ENCODE data around the gene KHK. TPM values are rescaled to one million over a fixed set of nuclear protein-coding genes. Genes with fewer than 3 reads are reported as not detected.
A peak's percentile ranks its signal among the peaks of the same experiment; 100 is the strongest.
"Not testable (repeated sequence)": the region's sequence is repeated elsewhere in the genome, so short reads cannot be mapped to it uniquely, and the experiment has no call there.

KHK gene
- total RNA-seq, 1 experiment from 2014 or later = 1.5 TPM

DNA sequence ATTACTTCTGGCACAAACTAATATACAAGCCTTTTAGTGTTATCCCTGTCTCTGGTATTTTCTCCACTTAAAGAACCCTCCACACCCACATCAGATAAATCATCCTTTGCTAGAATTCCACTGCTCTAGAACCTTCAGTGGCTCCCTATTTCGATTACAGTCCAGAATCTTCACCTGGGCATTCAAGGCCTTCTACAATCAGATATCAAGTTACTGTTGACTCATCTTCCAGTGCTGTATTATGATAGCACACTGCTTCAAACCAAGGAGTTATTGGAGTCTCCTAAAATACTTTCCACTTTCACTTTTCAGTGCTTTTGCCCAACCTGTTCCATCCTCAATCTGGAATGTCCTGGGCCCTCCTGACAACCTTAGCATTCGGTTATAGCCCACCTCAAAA is 28.9 kb downstream of the KHK start:
- CTCF ChIA-PET = no interaction called here
- DNase-seq (ENCODE audit: low read depth, low spot score) (no peak), ATAC-seq (no peak)
- H3K4me1 ChIP-seq (ENCODE audit: control insufficient read depth, insufficient read depth, low read length) = peaks cover 4% of the 10 kb centered on the region
- POLR2A ChIA-PET = no interaction called here
- in situ Hi-C loops (cut with HindIII; ENCODE audit: low pct_unique_long_range_greater_than_20kb, low sequenced_read_pairs) (no loop called here), intact Hi-C loops (cut with micrococcal nuclease; ENCODE audit: unreplicated experiment) (no loop called here)
- H3K27ac ChIP-seq (ENCODE audit: low read length) = no peak overlapping the region
- no peaks in the 10 kb centered on the region for H3K36me3 ChIP-seq (ENCODE audit: control insufficient read depth, insufficient read depth, low read length)
- BruUV-seq (replicated peaks) = no TSS peak
- H3K4me3 ChIP-seq (ENCODE audit: low read depth in 2 of 2, low read length in 2 of 2) = no peak overlapping the region
- TF ChIP-seq TCF7L2 (IDR thresholded peaks at IDR 0.05; ENCODE audit: low read depth, low read length) (no peak), POLR2AphosphoS5 (IDR thresholded peaks at IDR 0.05; ENCODE audit: low read depth, low read length) (no peak), SIN3A (IDR thresholded peaks at IDR 0.05; ENCODE audit: borderline replicate concordance, insufficient read depth, low read depth, low read length) (no peak)
- TF ChIP-seq, protein P1, sequence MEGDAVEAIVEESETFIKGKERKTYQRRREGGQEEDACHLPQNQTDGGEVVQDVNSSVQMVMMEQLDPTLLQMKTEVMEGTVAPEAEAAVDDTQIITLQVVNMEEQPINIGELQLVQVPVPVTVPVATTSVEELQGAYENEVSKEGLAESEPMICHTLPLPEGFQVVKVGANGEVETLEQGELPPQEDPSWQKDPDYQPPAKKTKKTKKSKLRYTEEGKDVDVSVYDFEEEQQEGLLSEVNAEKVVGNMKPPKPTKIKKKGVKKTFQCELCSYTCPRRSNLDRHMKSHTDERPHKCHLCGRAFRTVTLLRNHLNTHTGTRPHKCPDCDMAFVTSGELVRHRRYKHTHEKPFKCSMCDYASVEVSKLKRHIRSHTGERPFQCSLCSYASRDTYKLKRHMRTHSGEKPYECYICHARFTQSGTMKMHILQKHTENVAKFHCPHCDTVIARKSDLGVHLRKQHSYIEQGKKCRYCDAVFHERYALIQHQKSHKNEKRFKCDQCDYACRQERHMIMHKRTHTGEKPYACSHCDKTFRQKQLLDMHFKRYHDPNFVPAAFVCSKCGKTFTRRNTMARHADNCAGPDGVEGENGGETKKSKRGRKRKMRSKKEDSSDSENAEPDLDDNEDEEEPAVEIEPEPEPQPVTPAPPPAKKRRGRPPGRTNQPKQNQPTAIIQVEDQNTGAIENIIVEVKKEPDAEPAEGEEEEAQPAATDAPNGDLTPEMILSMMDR (IDR thresholded peaks at IDR 0.05) = no peak
- TF ChIP-seq, protein P2, sequence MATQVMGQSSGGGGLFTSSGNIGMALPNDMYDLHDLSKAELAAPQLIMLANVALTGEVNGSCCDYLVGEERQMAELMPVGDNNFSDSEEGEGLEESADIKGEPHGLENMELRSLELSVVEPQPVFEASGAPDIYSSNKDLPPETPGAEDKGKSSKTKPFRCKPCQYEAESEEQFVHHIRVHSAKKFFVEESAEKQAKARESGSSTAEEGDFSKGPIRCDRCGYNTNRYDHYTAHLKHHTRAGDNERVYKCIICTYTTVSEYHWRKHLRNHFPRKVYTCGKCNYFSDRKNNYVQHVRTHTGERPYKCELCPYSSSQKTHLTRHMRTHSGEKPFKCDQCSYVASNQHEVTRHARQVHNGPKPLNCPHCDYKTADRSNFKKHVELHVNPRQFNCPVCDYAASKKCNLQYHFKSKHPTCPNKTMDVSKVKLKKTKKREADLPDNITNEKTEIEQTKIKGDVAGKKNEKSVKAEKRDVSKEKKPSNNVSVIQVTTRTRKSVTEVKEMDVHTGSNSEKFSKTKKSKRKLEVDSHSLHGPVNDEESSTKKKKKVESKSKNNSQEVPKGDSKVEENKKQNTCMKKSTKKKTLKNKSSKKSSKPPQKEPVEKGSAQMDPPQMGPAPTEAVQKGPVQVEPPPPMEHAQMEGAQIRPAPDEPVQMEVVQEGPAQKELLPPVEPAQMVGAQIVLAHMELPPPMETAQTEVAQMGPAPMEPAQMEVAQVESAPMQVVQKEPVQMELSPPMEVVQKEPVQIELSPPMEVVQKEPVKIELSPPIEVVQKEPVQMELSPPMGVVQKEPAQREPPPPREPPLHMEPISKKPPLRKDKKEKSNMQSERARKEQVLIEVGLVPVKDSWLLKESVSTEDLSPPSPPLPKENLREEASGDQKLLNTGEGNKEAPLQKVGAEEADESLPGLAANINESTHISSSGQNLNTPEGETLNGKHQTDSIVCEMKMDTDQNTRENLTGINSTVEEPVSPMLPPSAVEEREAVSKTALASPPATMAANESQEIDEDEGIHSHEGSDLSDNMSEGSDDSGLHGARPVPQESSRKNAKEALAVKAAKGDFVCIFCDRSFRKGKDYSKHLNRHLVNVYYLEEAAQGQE (IDR thresholded peaks at IDR 0.05; ENCODE audit: insufficient read depth in 1 of 2, low read depth in 2 of 2, low read length in 1 of 2) = no peak
- no peaks in the 10 kb centered on the region for H3K9me3 ChIP-seq (ENCODE audit: control insufficient read depth, insufficient read depth, low read depth, low read length)
- no peaks in the 10 kb centered on the region for H3K27me3 ChIP-seq (ENCODE audit: control insufficient read depth, insufficient read depth, low read length)

DNA sequence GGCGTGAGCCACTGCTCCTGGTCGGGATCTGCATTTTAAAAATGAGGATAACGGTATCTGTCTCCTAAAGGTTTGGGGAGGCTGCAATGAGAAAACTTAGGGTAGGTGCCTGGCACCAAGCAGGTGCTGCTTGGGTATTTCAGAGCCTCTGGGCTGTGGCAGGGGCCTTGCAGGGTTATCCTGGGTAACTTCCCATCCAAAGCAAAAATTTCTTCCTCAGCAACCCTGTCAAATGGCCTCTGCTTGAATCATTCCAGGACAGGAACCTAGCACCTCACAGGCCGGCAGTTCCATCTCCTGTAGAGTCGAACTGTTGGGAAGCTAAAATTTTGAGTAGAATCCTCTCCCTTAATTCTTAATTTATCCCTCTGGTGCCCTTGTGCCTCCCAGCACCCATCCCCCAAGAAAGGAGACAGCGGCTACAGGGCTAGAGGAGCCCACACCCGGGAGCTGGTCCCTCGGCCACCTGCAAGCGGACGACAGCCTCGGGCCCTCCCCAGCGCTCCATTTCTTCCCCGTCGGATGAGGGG is 31.5 kb downstream of the KHK start:
- no peaks in the 10 kb centered on the region for H3K9me3 ChIP-seq (ENCODE audit: control insufficient read depth, insufficient read depth, low read depth, low read length)
- no peaks in the 10 kb centered on the region; the same call in 1 of the 2 replicates for H3K27me3 ChIP-seq (ENCODE audit: control insufficient read depth, insufficient read depth, low read length)
- no peaks in the 10 kb centered on the region for H3K36me3 ChIP-seq (ENCODE audit: control insufficient read depth, insufficient read depth, low read length)
- intact Hi-C loops (cut with micrococcal nuclease; ENCODE audit: unreplicated experiment) (no loop called here), in situ Hi-C loops (cut with HindIII; ENCODE audit: low pct_unique_long_range_greater_than_20kb, low sequenced_read_pairs) (no loop called here)
- DNase-seq (ENCODE audit: low read depth, low spot score) (no peak), ATAC-seq (peak; percentile 31)
- POLR2A ChIA-PET = interaction anchor here (0.6 kb wide), 1 partner anchor 94 kb away, joined by 4 read pairs; the partner anchor contains the start of gene SLC5A6
- peak overlapping the region; percentile 54 to 64 for H3K4me3 ChIP-seq (ENCODE audit: low read depth in 2 of 2, low read length in 2 of 2)
- CTCF ChIA-PET = interaction anchor here (0.6 kb wide), 1 partner anchor 36 kb away, joined by 4 read pairs; no protein-coding TSS in a partner anchor
- peaks cover 4% of the 10 kb centered on the region for H3K4me1 ChIP-seq (ENCODE audit: control insufficient read depth, insufficient read depth, low read length)
- no peak for TF ChIP-seq SIN3A (IDR thresholded peaks at IDR 0.05; ENCODE audit: borderline replicate concordance, insufficient read depth, low read depth, low read length)
- BruUV-seq (replicated peaks) = no TSS peak
- H3K27ac ChIP-seq (ENCODE audit: low read length) = no peak overlapping the region

DNA sequence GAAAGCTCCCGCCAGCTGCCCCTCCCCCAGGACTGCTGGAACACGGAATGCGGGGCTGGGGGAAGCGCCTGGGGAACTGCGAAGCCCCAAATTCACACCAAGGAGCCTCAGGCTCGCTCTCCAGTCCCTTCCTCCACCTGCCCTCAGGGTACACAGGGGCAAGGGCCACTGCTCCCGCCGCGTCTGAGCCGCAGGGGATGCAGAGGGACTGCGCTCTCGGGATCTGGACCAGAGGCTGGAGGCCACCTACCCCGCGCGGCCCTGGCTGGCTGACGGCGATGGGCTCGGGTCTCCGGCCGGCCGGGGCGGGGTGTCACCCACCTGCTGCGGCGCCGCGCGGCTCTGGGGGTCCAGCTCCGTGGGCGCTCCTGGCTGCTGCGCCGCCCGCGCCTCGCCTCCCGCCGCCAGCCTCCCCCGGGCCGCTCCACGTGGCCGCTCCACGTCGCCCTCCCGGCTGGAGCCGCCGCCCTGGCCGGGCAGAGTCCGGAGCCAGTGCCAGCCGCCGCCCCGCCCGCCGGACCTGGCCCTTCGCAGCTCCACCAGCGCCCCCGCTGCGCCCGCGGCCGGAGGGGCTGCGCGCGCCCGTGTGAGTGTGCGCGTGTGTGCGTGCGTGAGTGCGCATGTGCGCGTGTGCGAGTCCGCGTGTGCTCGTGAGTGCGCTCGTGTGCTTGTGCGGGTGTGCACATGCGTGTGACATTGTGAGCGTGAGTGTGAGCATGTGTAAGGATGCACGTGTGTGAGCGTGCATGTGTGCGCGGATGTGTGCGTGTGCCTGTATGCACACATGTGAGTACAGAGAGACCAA is 32.2 kb downstream of the KHK start, which contains the start of gene CGREF1:
TSS of gene CGREF1 (minus strand) at position 604 of the 805 bp plus-strand sequence. CDS start 14,762 bp downstream, outside the sequence.
- intact Hi-C loops (cut with micrococcal nuclease; ENCODE audit: unreplicated experiment) (no loop called here), in situ Hi-C loops (cut with HindIII; ENCODE audit: low pct_unique_long_range_greater_than_20kb, low sequenced_read_pairs) (no loop called here)
- ATAC-seq (peak; percentile 64), DNase-seq (ENCODE audit: low read depth, low spot score) (no peak)
- H3K27me3 ChIP-seq (ENCODE audit: control insufficient read depth, insufficient read depth, low read length) = no peaks in the 10 kb centered on the region; the same call in 1 of the 2 replicates
- ChIA-PET CTCF (no interaction called here), POLR2A (no interaction called here)
- BruUV-seq (replicated peaks) = no TSS peak
- H3K27ac ChIP-seq (ENCODE audit: low read length) = no peak within 1 kb of the TSS
- TF ChIP-seq POLR2AphosphoS5 (IDR thresholded peaks at IDR 0.05; ENCODE audit: low read depth, low read length) = no peak
- TF ChIP-seq, protein P2 (IDR thresholded peaks at IDR 0.05; ENCODE audit: insufficient read depth in 1 of 2, low read depth in 2 of 2, low read length in 1 of 2) = peak in 1 of 2 experiments; percentile 83; a peak in 2 of 4 replicates
- H3K4me1 ChIP-seq (ENCODE audit: control insufficient read depth, insufficient read depth, low read length) = peaks cover 4% of the 10 kb centered on the region
- H3K4me3 ChIP-seq (ENCODE audit: low read depth in 2 of 2, low read length in 2 of 2) = peak within 1 kb of the TSS; percentile 54 to 64
- H3K9me3 ChIP-seq (ENCODE audit: control insufficient read depth, insufficient read depth, low read depth, low read length) = no peaks in the 10 kb centered on the region
- H3K36me3 ChIP-seq (ENCODE audit: control insufficient read depth, insufficient read depth, low read length) = no peaks in the 10 kb centered on the region

DNA sequence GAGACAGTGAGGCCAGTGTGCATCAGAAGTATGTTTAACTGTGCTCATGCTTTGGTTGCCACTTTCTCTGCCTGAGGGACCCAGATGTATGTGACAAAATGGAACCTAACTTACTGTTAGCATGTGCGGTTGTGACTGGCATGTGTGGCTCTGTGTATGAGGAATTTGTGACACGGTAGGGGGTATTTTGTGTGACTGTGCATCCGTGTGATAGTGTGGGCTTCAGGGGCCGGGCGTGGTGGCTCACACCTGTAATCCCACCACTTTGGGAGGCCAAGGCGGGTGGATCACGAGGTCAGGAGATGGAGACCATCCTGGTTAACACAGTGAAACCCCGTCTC is 32.7 kb downstream of the KHK start:
- H3K27me3 ChIP-seq (ENCODE audit: control insufficient read depth, insufficient read depth, low read length); BruUV-seq (replicated peaks); DNase-seq (ENCODE audit: low read depth, low spot score); in situ Hi-C loops (cut with HindIII; ENCODE audit: low pct_unique_long_range_greater_than_20kb, low sequenced_read_pairs); H3K4me1 ChIP-seq (ENCODE audit: control insufficient read depth, insufficient read depth, low read length); H3K9me3 ChIP-seq (ENCODE audit: control insufficient read depth, insufficient read depth, low read depth, low read length); H3K27ac ChIP-seq (ENCODE audit: low read length); CTCF ChIA-PET; intact Hi-C loops (cut with micrococcal nuclease; ENCODE audit: unreplicated experiment); H3K36me3 ChIP-seq (ENCODE audit: control insufficient read depth, insufficient read depth, low read length); POLR2A ChIA-PET: not testable (repeated sequence)
- ATAC-seq = peak; percentile 23
- peak overlapping the region; percentile 54 to 55 for H3K4me3 ChIP-seq (ENCODE audit: low read depth in 2 of 2, low read length in 2 of 2)

All from Panc1 (cell line).